ENCODE data around the gene GUCY1A1. TPM values are rescaled to one million over a fixed set of nuclear protein-coding genes. Genes with fewer than 3 reads are reported as not detected.

The GUCY1A1 gene
- total RNA-seq, 1 experiment from 2014 or later, result not detected

DNA sequence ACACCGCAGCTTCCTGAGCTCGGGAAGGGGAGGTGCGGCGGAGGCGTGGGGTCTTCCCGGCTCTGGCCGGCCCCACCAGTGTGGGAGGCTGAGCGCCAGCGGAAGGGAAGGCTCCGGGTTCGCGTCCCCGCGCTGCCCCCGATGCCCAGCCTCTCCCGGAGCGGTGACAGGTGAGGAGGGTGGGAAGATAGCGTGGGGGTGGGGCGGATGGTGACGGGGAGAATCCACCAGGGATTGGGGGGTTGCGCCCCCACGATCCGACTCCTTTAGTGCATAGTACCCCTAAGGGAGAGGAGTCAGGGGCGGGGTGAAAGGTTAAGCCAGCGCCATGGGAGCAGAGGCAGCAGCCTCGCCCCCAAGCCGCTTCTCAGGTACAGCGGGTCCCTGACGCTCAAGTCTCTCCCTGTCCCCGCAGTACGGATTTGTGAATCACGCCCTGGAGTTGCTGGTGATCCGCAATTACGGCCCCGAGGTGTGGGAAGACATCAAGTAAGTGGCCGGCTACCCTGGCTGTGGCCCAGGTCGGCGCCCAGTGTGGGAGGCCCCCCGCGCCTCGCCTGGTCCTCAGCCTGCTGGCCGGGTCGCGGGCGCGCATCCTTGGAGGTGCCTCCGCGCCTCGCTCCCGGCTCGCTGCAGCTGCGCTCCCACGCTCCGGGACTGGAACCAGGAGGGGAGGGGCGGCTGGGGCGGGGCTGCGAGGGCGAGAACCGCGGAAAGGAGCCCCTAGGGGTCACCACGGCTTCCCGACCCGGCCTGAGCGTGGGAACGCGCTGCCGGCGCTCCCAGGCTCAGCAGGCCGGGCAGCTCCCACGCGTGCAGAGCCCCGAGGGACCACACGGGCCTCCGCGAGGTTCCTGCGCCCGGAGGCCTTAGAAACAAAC lies 93.0 kb downstream of the GUCY1A1 start (continued):
- TF ChIP-seq CEBPB (IDR thresholded peaks at IDR 0.05; ENCODE audit: low read depth) (no peak), CBX3 (IDR thresholded peaks at IDR 0.05; ENCODE audit: low read depth) (no peak)

DNA sequence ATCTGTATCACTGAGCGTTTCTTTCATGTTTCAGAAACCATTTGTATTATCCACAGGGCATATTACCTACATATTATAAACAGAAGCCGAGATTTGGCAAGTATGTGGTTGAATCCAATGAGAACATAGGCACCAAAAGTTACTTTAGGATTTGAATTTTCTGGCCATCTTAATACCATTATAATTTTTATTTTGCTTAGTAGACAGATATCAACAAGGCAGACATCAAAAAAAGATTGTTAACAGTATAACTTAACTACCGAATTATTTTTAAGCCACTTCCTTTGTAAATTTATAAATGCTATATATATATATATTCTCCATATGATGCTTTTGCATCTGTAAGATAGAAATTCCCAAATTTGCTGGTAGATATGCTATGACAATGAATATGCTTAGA lies 94.4 kb downstream of the GUCY1A1 start:
- H4K20me1 ChIP-seq (ENCODE audit: insufficient read depth), result no peaks in the 10 kb centered on the region
- POLR2A ChIA-PET, result no interaction called here
- DNase-seq (ENCODE audit: low read depth, low spot score) (no peak), ATAC-seq (no peak)
- no peaks in the 10 kb centered on the region for H3K79me2 ChIP-seq (ENCODE audit: insufficient read depth, low read length)
- intact Hi-C loops (cut with micrococcal nuclease), result no loop called here
- RAD21 ChIA-PET (ENCODE audit: low non-redundant PET in 1 of 2, low total read pairs in 2 of 2, uncharacterized antibody in 2 of 2, unreplicated experiment in 2 of 2), result no interaction called here
- no TSS peak for BruUV-seq (replicated peaks)
- H3K9me2 ChIP-seq (ENCODE audit: insufficient read depth), result no peaks in the 10 kb centered on the region
- no peaks in the 10 kb centered on the region for H3K4me1 ChIP-seq (ENCODE audit: control insufficient read depth in 1 of 2, insufficient read depth in 2 of 2, low read length in 2 of 2)
- no peak for TF ChIP-seq RAD21 (IDR thresholded peaks at IDR 0.05; ENCODE audit: low read depth)
- no peak for TF ChIP-seq SRF (IDR thresholded peaks at IDR 0.05; ENCODE audit: low read depth)
- TF ChIP-seq POLR2A (IDR thresholded peaks at IDR 0.05; ENCODE audit: borderline replicate concordance, extremely low read depth, insufficient read depth, insufficient read length), result no peak
- TF ChIP-seq CBX3 (IDR thresholded peaks at IDR 0.05; ENCODE audit: low read depth), result no peak
- no peak overlapping the region for H2AFZ ChIP-seq (ENCODE audit: low read depth, low read length, poor library complexity, severe bottlenecking)
- no peak overlapping the region for H3K4me3 ChIP-seq (replicated peaks in 1 of 2; ENCODE audit: low read depth in 1 of 2, low read length in 2 of 2)
- no peak overlapping the region for H3K9ac ChIP-seq (ENCODE audit: low read length)
- H3K27me3 ChIP-seq (ENCODE audit: insufficient read depth, low read length), result no peaks in the 10 kb centered on the region
- H3K27ac ChIP-seq (ENCODE audit: low read depth, low read length), result no peak overlapping the region
- CTCF ChIA-PET, result no interaction called here
- H3K9me3 ChIP-seq (ENCODE audit: control insufficient read depth in 1 of 2, insufficient read depth in 1 of 2, low read depth in 1 of 2, low read length in 2 of 2), result no peaks in the 10 kb centered on the region
- H3K36me3 ChIP-seq (ENCODE audit: control insufficient read depth in 1 of 2, insufficient read depth in 2 of 2, low read length in 2 of 2), result no peaks in the 10 kb centered on the region
- no peak overlapping the region for H3K4me2 ChIP-seq (ENCODE audit: low read length)

DNA sequence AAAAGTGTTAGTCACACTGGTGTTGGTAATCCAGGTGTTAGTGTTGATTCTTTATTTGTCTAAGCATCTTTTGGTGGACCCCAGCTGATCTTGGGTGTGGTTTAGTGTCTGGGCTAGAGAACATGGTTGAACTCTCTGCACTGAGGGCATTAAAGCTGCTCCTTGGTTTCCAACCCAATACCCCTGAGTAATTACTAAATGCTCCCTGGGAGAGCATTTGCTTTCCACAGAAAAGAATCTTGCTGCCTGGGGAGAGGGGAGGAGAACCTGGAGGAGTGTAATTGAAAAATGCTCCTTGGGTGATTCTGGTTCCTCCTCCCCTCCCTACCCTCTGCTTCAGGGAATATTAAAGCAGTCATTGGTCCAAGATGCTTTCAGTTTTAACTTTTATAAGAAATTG lies 95.3 kb downstream of the GUCY1A1 start:
- Histone ChIP-seq H4K20me1 (ENCODE audit: insufficient read depth) (no peaks in the 10 kb centered on the region), H3K27ac (ENCODE audit: low read depth, low read length) (no peak overlapping the region), H3K36me3 (ENCODE audit: control insufficient read depth in 1 of 2, insufficient read depth in 2 of 2, low read length in 2 of 2) (no peaks in the 10 kb centered on the region), H3K9ac (ENCODE audit: low read length) (no peak overlapping the region), H2AFZ (ENCODE audit: low read depth, low read length, poor library complexity, severe bottlenecking) (no peak overlapping the region), H3K9me2 (ENCODE audit: insufficient read depth) (no peaks in the 10 kb centered on the region), H3K4me2 (ENCODE audit: low read length) (no peak overlapping the region), H3K4me1 (ENCODE audit: control insufficient read depth in 1 of 2, insufficient read depth in 2 of 2, low read length in 2 of 2) (no peaks in the 10 kb centered on the region), H3K27me3 (ENCODE audit: insufficient read depth, low read length) (no peaks in the 10 kb centered on the region), H3K9me3 (ENCODE audit: control insufficient read depth in 1 of 2, insufficient read depth in 1 of 2, low read depth in 1 of 2, low read length in 2 of 2) (no peaks in the 10 kb centered on the region), H3K79me2 (ENCODE audit: insufficient read depth, low read length) (no peaks in the 10 kb centered on the region), H3K4me3 (replicated peaks in 1 of 2; ENCODE audit: low read depth in 1 of 2, low read length in 2 of 2) (no peak overlapping the region)
- ChIA-PET RAD21 (ENCODE audit: low non-redundant PET in 1 of 2, low total read pairs in 2 of 2, uncharacterized antibody in 2 of 2, unreplicated experiment in 2 of 2) (no interaction called here), POLR2A (no interaction called here), CTCF (no interaction called here)
- intact Hi-C loops (cut with micrococcal nuclease), result no loop called here
- BruUV-seq (replicated peaks), result no TSS peak
- DNase-seq (ENCODE audit: low read depth, low spot score), result no peak
- ATAC-seq, result no peak
- TF ChIP-seq FOSL1 (IDR thresholded peaks at IDR 0.05; ENCODE audit: low read depth), result no peak
- no peak for TF ChIP-seq TCF7L2 (IDR thresholded peaks at IDR 0.05; ENCODE audit: borderline replicate concordance, extremely low read depth, insufficient read depth, insufficient read length)
- no peak for TF ChIP-seq EGR1 (IDR thresholded peaks at IDR 0.05; ENCODE audit: low read depth)
- TF ChIP-seq EZH2 (IDR thresholded peaks at IDR 0.05), result no peak
- no peak for TF ChIP-seq CBX3 (IDR thresholded peaks at IDR 0.05; ENCODE audit: low read depth)
- TF ChIP-seq POLR2A (IDR thresholded peaks at IDR 0.05; ENCODE audit: borderline replicate concordance, extremely low read depth, insufficient read depth, insufficient read length), result no peak
- no peak for TF ChIP-seq ELF1 (IDR thresholded peaks at IDR 0.05; ENCODE audit: borderline replicate concordance, low read depth)
- no peak for TF ChIP-seq SRF (IDR thresholded peaks at IDR 0.05; ENCODE audit: low read depth)
- TF ChIP-seq, protein P1, sequence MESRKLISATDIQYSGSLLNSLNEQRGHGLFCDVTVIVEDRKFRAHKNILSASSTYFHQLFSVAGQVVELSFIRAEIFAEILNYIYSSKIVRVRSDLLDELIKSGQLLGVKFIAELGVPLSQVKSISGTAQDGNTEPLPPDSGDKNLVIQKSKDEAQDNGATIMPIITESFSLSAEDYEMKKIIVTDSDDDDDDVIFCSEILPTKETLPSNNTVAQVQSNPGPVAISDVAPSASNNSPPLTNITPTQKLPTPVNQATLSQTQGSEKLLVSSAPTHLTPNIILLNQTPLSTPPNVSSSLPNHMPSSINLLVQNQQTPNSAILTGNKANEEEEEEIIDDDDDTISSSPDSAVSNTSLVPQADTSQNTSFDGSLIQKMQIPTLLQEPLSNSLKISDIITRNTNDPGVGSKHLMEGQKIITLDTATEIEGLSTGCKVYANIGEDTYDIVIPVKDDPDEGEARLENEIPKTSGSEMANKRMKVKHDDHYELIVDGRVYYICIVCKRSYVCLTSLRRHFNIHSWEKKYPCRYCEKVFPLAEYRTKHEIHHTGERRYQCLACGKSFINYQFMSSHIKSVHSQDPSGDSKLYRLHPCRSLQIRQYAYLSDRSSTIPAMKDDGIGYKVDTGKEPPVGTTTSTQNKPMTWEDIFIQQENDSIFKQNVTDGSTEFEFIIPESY (IDR thresholded peaks at IDR 0.05; ENCODE audit: extremely low read depth, insufficient replicate concordance, low read length), result no peak
- TF ChIP-seq, protein P2, sequence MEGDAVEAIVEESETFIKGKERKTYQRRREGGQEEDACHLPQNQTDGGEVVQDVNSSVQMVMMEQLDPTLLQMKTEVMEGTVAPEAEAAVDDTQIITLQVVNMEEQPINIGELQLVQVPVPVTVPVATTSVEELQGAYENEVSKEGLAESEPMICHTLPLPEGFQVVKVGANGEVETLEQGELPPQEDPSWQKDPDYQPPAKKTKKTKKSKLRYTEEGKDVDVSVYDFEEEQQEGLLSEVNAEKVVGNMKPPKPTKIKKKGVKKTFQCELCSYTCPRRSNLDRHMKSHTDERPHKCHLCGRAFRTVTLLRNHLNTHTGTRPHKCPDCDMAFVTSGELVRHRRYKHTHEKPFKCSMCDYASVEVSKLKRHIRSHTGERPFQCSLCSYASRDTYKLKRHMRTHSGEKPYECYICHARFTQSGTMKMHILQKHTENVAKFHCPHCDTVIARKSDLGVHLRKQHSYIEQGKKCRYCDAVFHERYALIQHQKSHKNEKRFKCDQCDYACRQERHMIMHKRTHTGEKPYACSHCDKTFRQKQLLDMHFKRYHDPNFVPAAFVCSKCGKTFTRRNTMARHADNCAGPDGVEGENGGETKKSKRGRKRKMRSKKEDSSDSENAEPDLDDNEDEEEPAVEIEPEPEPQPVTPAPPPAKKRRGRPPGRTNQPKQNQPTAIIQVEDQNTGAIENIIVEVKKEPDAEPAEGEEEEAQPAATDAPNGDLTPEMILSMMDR (IDR thresholded peaks at IDR 0.05 in 2 of 3, conservative IDR thresholded peaks at IDR 0.05 in 1 of 3; ENCODE audit: borderline replicate concordance in 1 of 3, insufficient read depth in 1 of 3, low read depth in 2 of 3, low read length in 2 of 3), result no peak
- no peak for TF ChIP-seq SP1 (IDR thresholded peaks at IDR 0.05; ENCODE audit: low read depth)
- TF ChIP-seq CEBPB (IDR thresholded peaks at IDR 0.05; ENCODE audit: low read depth), result no peak
- no peak for TF ChIP-seq SIN3A (IDR thresholded peaks at IDR 0.05; ENCODE audit: low read depth)

Data from HCT116 (cell line).